Esophagus squamous epithelium (tissue), 4 donors: ENCODE results near the gene GTSE1.

Source experiments
- CTCF ChIP-seq, 6 experiments: fragments of 450-650 bp in 4 of 6; fragments of 200-600 bp in 2 of 6; sonication (generic) in 2 of 6; IDR thresholded peaks; one replicate each; pipeline ENCODE4 v1.5.1; 2016 to 2019; ENCODE audit warnings: antibody characterized with exemption in 6 of 6, mild to moderate bottlenecking in 4 of 6, moderate library complexity in 4 of 6
- POLR2A ChIP-seq, 4 donors: fragments of 450-650 bp; IDR thresholded peaks; one replicate each; pipeline ENCODE4 v1.6.1; 2017; ENCODE audit warnings: antibody characterized with exemption in 4 of 4, mild to moderate bottlenecking in 4 of 4, moderate library complexity in 3 of 4

GRCh38 chr22:46328797-46329196 lies 32.1 kb downstream of the GTSE1 start:
- TF ChIP-seq POLR2A (IDR thresholded peaks at IDR 0.05) (no peak), CTCF (IDR thresholded peaks at IDR 0.05) (no peak)
